Cardiac fibroblast (primary cell): ENCODE data around the gene TMPRSS2.
"Not testable (repeated sequence)": the region's sequence is repeated elsewhere in the genome, so short reads cannot be mapped to it uniquely, and the experiment has no call there.

Experiments used
- DNase-seq, 2 donors: peaks; one replicate each; pipeline versions ENCODE4 v3.0.0 to v3.0.0-alpha.2; 2010; ENCODE audit warnings: low read depth in 2 of 2
- H3K4me3 ChIP-seq, 2 donors: replicated peaks in 1 of 2; 1 replicate in 1 of 2; 2 replicates in 1 of 2; pipeline ENCODE4 v1.5.1; 2011; ENCODE audit warnings: low read depth in 2 of 2, low read length in 2 of 2, mild to moderate bottlenecking in 2 of 2, moderate library complexity in 1 of 2
- TF ChIP-seq, protein P1 (sequence below): IDR thresholded peaks from one replicate; pipeline ENCODE4 v1.5.1; 2011; ENCODE audit warnings: low read depth, mild to moderate bottlenecking, low read length, inconsistent platforms

Gene TMPRSS2

DNA sequence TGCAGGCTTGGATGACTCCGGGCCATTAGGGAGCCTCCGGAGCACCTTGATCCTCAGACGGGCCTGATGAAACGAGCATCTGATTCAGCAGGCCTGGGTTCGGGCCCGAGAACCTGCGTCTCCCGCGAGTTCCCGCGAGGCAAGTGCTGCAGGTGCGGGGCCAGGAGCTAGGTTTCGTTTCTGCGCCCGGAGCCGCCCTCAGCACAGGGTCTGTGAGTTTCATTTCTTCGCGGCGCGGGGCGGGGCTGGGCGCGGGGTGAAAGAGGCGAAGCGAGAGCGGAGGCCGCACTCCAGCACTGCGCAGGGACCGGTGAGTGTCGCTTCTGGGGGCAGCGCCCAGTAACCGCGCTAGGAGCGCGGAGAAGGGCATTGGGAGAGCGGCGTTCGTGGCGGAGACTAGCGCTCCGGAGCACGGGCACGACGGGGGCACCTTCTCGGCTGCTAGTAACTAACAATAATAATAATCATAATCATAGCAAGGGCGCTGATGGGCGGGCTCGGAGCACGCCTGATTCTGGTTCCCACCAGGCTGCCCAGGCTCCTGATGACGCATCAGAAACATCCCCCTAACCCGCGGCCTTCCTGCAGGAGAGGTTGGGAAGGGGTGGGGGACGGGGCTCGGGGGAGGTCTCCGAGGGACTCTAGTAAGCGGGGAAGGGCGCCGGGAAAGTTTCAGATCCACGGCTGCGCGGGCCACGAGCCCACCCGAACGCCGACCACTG lies 81.8 kb downstream of the TMPRSS2 start, which contains the start of gene MX1:
MX1 (plus strand) TSS at position 286 of the 722 bp plus-strand sequence. CDS start 5,832 bp downstream, outside the sequence.
- TF ChIP-seq, protein P1, sequence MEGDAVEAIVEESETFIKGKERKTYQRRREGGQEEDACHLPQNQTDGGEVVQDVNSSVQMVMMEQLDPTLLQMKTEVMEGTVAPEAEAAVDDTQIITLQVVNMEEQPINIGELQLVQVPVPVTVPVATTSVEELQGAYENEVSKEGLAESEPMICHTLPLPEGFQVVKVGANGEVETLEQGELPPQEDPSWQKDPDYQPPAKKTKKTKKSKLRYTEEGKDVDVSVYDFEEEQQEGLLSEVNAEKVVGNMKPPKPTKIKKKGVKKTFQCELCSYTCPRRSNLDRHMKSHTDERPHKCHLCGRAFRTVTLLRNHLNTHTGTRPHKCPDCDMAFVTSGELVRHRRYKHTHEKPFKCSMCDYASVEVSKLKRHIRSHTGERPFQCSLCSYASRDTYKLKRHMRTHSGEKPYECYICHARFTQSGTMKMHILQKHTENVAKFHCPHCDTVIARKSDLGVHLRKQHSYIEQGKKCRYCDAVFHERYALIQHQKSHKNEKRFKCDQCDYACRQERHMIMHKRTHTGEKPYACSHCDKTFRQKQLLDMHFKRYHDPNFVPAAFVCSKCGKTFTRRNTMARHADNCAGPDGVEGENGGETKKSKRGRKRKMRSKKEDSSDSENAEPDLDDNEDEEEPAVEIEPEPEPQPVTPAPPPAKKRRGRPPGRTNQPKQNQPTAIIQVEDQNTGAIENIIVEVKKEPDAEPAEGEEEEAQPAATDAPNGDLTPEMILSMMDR, result no peak
- peak; percentile 19 to 53 for DNase-seq
- peak within 1 kb of the TSS; percentile 57 to 63 for H3K4me3 ChIP-seq

DNA sequence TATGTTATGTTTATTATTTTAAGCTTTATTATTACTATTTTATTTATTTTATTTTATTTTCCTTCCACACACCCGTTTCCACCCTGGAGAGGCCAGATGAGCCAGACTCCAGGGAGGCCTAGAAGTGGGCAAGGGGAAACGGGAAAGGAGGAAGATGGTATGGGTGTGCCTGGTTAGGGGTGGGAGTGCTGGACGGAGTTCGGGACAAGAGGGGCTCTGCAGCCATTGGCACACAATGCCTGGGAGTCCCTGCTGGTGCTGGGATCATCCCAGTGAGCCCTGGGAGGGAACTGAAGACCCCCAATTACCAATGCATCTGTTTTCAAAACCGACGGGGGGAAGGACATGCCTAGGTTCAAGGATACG lies 82.4 kb downstream of the TMPRSS2 start:
- DNase-seq, result no peak
- TF ChIP-seq, protein P1, result no peak
- peak overlapping the region; percentile 57 to 63 for H3K4me3 ChIP-seq

DNA sequence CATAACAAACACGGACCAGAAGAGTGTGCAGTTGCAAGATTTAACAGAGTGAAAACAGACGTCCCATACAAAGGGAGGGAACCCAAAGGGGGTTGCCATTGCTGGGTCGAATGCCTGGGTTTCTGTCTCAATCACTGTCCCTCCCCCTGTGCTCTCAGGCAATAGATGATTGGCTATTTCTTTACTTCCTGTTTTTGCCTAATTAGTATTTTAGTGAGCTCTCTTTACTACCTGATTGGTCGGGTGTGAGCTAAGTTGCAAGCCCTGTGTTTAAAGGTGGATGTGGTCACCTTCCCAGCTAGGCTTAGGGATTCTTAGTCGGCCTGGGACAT lies 84.7 kb downstream of the TMPRSS2 start:
- H3K4me3 ChIP-seq, DNase-seq: not testable (repeated sequence)

DNA sequence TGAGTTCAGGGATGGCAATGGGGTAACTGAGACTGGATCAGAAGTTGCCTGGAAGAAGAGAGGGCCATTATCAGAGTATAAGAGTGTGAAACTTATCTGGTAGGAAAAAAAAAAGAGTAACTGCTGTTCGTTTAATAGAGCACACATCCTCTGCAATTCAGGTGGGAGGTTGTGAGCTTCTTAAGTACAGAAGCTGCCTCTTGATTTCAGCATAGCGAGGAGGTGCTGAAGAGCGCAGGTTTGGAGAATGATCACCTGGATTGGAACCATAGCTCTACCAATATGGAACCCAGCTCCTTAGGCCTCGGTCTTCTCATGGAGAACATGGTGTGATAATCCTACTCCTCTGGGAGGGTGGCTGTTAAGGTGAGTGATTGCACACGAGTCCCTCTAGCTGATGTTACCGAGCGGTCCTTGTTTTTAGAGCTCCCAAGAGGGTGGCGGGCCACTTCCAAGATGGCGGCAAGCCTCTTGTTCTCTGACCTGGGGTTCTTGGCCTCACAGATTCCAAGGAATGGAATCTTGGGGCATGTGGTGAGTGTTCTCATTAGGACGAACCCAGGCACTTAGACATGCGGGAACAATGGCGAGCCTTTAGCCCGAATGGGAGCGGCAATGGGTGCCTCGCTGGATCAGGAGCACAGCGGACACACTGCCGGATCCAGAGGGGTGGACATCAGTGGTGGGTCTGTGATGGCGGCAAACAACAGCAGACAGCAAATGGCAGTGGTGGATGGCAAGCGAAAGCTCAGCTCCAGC lies 85.2 kb downstream of the TMPRSS2 start:
- no peak overlapping the region for H3K4me3 ChIP-seq
- TF ChIP-seq, protein P1, result no peak
- no peak for DNase-seq

DNA sequence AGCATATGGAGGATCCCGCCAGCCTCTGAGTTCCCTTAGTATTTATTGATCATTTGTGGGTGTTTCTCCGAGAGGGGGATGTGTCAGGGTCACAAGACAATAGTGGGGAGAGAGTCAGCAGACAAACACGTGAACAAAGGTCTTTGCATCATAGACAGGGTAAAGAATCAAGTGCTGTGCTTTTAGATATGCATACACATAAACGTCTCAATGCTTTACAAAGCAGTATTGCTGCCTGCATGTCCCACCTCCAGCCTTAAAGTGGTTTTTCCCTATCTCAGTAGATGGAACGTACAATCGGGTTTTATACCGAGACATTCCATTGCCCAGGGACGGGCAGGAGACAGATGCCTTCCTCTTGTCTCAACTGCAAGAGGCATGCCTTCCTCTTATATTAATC lies 87.0 kb downstream of the TMPRSS2 start:
- not testable (repeated sequence) for H3K4me3 ChIP-seq, DNase-seq

DNA sequence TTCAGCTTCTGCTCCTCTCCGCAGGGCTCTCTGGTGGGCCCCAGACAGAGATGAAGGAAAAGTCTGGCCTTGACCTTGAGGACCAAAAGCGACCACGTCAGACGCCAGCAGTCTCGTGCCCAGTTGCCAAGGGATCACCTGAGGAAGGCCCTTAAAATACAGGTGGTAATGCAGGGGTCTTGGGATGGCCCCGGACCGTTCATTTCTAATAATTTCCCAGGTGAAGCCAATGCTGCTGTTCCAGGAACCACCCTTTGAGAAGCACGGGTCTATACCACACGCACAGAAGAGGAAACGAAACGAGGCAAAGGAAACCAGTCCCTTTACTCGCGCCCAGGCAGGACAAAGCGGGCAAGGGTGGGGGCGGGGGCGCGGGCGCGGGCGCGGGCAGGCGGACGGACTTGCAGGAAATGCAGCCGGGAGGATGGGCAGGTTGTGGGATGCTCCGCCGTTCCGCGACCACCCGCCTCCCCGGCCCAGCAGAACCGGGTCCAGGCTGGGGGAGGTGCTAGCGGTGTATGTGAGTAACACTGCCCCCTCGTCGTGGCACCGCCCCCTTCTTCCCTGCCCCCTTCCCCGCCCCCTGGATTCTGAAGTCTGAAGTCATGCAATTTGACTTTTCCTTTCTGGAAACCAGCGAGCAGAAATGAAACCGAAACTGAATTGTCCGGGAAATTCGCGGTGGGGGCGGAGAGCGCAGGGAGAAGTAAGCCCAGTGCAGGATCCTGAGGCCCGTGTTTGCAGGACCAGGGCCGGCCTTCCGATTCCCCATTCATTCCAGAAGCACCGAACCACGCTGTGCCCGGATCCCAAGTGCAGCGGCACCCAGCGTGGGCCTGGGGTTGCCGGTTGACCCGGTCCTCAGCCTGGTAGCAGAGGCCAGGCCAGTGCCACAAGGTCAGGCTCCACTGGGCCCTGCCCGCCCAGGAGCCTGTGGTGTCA lies 87.8 kb downstream of the TMPRSS2 start:
- TF ChIP-seq, protein P1, result no peak
- DNase-seq, result peak; percentile 87 to 91

DNA sequence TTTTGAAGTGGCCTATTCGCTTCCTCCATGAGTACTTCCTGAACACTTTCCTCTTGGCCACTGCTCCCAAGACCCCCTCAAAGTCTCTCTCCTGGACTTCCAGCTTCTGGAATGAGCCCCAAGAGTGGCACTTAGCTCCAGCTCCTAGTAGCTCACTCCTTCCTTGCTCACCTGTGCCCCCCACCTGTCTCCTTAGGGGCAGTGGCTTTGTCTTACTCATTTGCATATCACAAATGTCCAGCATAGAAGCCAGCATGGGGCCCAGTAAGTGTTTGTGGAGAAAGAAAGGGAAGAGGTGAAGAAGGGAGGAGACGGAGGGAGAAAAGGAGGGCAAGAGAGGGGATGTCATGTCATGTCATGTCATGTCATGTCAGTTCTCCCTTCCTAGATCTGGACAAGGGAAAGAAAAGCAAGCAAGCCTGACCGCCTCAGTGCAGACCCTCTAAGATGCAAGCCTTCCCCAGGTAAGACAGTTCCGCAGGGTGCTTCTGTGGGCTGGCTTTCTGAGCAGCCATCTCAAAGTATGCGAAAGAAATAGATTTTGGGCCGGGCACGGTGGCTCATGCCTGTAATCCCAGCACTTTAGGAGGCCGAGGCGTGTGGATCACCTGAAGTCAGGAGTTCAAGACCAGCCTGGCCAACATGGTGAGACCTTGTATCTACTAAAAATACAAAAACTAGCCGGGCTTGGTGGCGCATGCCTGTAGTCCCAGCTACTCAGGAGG lies 88.8 kb downstream of the TMPRSS2 start:
- no peak for DNase-seq
- TF ChIP-seq, protein P1, result no peak

More for the DNA sequence above, 87.8 kb downstream of the TMPRSS2 start:
- H3K4me3 ChIP-seq, result peak overlapping the region; percentile 66 to 73

More for the DNA sequence above, 88.8 kb downstream of the TMPRSS2 start:
- no peak overlapping the region for H3K4me3 ChIP-seq
